MM.1S (cell line): Measurements from ENCODE around the gene C3orf18.
A peak's percentile ranks its signal among the peaks of the same experiment; 100 is the strongest.

Source experiments
- DNase-seq: peaks from one replicate; pipeline ENCODE4 v3.0.0-alpha.2; 2015
- H2AFZ ChIP-seq: fragments of 300-600 bp; sonication (generic); 2 replicates; pipeline ENCODE4 v1.6.0; 2016; ENCODE audit warnings: antibody characterized with exemption, low read length
- H3F3A ChIP-seq: fragments of 300-600 bp; sonication (generic); 2 replicates; pipeline ENCODE4 v1.6.1; 2016; ENCODE audit warnings: mild to moderate bottlenecking, antibody characterized with exemption, low read length, moderate library complexity, mixed read lengths; ENCODE audit not compliant: insufficient read depth
- H3K27ac ChIP-seq: fragments of 300-600 bp; sonication (generic); 2 replicates; pipeline ENCODE4 v1.5.1; 2016; ENCODE audit warnings: mild to moderate bottlenecking, low read length
- H3K27me3 ChIP-seq: fragments of 300-600 bp; sonication (generic); replicated peaks from 2 replicates; pipeline ENCODE4 v1.6.0; 2016; ENCODE audit warnings: low read length; ENCODE audit not compliant: insufficient read depth
- H3K36me3 ChIP-seq: fragments of 300-600 bp; sonication (generic); replicated peaks from 2 replicates; pipeline ENCODE4 v1.6.1; 2016; ENCODE audit warnings: mild to moderate bottlenecking, low read length, mixed read lengths; ENCODE audit not compliant: insufficient read depth
- H3K4me1 ChIP-seq: fragments of 300-600 bp; sonication (generic); 2 replicates; pipeline ENCODE4 v1.6.1; 2016; ENCODE audit warnings: low read length, mixed read lengths
- H3K4me2 ChIP-seq: fragments of 300-600 bp; sonication (generic); 2 replicates; pipeline ENCODE4 v1.6.0; 2016; ENCODE audit warnings: low read depth, low read length
- H3K4me3 ChIP-seq: fragments of 300-600 bp; sonication (generic); 2 replicates; pipeline ENCODE4 v1.5.1; 2016; ENCODE audit warnings: low read length, mixed read lengths
- H3K79me2 ChIP-seq: fragments of 300-600 bp; sonication (generic); 2 replicates; pipeline ENCODE4 v1.6.1; 2016; ENCODE audit warnings: mixed run types, low read length, mixed read lengths
- H3K9ac ChIP-seq: fragments of 300-600 bp; sonication (generic); 2 replicates; pipeline ENCODE4 v1.6.1; 2016; ENCODE audit warnings: low read length, mixed read lengths
- H3K9me2 ChIP-seq: fragments of 300-600 bp; sonication (generic); replicated peaks from 2 replicates; pipeline ENCODE4 v1.6.1; 2016; ENCODE audit warnings: mild to moderate bottlenecking, low read length, mixed read lengths; ENCODE audit not compliant: insufficient read depth
- H3K9me3 ChIP-seq: fragments of 300-600 bp; sonication (generic); replicated peaks from 2 replicates; pipeline ENCODE4 v1.6.1; 2016; ENCODE audit warnings: mild to moderate bottlenecking, low read length, mixed read lengths; ENCODE audit not compliant: insufficient read depth
- H4K20me1 ChIP-seq: fragments of 300-600 bp; sonication (generic); 2 replicates; pipeline ENCODE4 v1.6.1; 2016; ENCODE audit warnings: mild to moderate bottlenecking, low read length, moderate library complexity, mixed read lengths; ENCODE audit not compliant: insufficient read depth
- EZH2 ChIP-seq: fragments of 300-600 bp; sonication (generic); optimal IDR thresholded peaks from 2 replicates; pipeline ENCODE3; 2017; ENCODE audit warnings: low read depth, mild to moderate bottlenecking, antibody characterized with exemption, low read length, mixed read lengths
- EZH2phosphoT487 ChIP-seq: fragments of 300-600 bp; sonication (generic); IDR thresholded peaks from 2 replicates; pipeline ENCODE4 v1.6.1; 2018; ENCODE audit warnings: antibody characterized with exemption, low read length
- TF ChIP-seq, protein P1 (sequence below): fragments of 300-600 bp; sonication (generic); IDR thresholded peaks from 2 replicates; pipeline ENCODE4 v1.5.1; 2016; ENCODE audit warnings: antibody characterized with exemption, low read length, mixed read lengths

Gene C3orf18

DNA sequence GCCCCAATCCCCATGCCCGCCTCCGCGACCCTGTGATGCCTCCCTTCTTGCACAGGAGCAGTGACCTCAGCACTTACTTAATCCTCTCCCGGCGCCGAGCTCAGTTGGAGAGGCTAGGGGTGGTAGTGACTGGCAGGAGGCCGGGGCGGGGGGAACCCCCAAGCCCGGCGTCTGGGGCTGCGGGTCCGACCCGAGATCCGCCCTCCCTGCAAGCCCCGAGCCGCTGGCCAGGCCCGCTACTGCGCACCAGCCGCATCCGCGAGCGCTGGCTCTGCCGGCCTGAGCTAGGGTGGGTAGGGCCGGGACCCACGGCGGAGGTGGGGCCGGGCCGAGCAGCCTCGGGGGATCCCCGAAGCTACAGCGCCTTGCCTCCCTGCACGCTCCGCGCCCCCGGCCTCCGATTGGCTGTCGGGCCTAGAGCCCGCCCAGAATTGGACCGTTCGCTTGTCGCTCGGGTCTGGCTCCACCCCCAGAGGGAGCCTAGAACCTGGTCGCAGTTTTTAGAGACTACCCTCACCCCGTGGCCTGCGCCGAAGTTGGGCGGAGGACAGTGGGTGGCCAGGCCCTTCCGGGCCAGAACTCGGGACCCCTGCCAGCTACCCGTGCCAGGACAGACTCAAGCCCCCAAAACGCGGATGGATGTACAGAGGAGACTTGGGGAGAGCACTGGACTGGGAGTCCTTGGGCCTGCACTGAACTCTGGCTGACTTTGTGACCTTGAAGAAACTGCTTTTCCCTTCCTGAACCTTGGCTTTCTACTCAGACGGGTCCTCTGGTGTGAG lies at the start of gene C3orf18:
TSS of gene C3orf18 (minus strand) at position 362 of the 782 bp plus-strand sequence. CDS start 2,048 bp downstream, outside the sequence.
- Histone ChIP-seq H3K27ac (no peak within 1 kb of the TSS; the same call in 1 of the 2 replicates), H2AFZ (peak within 1 kb of the TSS; percentile 97), H3K4me1 (peaks cover 12% of the 10 kb centered on the region), H3K4me3 (peak within 1 kb of the TSS; percentile 99), H3F3A (peaks cover 10% of the 10 kb centered on the region; the same call in 1 of the 2 replicates), H3K4me2 (peak within 1 kb of the TSS; percentile 93), H3K9ac (peak within 1 kb of the TSS; percentile 42; the same call in 1 of the 2 replicates), H4K20me1 (no peaks in the 10 kb centered on the region), H3K79me2 (no peaks in the 10 kb centered on the region), H3K9me2 (no peaks in the 10 kb centered on the region), H3K9me3 (no peaks in the 10 kb centered on the region), H3K27me3 (peaks cover 9% of the 10 kb centered on the region; the same call in 1 of the 2 replicates), H3K36me3 (no peaks in the 10 kb centered on the region)
- DNase-seq, result peak; percentile 97
- TF ChIP-seq EZH2 (no peak), EZH2phosphoT487 (no peak)
- TF ChIP-seq, protein P1, sequence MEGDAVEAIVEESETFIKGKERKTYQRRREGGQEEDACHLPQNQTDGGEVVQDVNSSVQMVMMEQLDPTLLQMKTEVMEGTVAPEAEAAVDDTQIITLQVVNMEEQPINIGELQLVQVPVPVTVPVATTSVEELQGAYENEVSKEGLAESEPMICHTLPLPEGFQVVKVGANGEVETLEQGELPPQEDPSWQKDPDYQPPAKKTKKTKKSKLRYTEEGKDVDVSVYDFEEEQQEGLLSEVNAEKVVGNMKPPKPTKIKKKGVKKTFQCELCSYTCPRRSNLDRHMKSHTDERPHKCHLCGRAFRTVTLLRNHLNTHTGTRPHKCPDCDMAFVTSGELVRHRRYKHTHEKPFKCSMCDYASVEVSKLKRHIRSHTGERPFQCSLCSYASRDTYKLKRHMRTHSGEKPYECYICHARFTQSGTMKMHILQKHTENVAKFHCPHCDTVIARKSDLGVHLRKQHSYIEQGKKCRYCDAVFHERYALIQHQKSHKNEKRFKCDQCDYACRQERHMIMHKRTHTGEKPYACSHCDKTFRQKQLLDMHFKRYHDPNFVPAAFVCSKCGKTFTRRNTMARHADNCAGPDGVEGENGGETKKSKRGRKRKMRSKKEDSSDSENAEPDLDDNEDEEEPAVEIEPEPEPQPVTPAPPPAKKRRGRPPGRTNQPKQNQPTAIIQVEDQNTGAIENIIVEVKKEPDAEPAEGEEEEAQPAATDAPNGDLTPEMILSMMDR, result no peak

DNA sequence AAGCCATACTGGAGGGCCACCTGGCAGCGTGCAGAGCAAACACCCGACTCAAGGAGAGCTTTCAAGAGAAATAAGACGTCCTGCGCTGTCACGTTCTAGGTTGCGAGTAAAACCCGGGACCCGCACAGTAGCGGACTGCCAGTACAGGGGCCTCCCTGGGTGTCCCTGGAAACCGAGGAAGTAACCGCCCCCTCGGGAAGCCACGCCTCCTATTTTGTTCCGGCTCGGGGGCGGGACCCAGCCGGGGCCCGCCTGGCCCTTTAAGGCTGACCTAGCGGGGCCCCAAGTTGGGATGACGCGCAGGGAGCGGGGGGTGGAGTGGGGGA lies 49.2 kb upstream of the C3orf18 start:
- Histone ChIP-seq H3K27ac (peak overlapping the region; percentile 45; the same call in 1 of the 2 replicates), H3K9me2 (no peaks in the 10 kb centered on the region), H3K27me3 (no peaks in the 10 kb centered on the region), H3K9me3 (no peaks in the 10 kb centered on the region), H3F3A (peaks cover 21% of the 10 kb centered on the region), H3K36me3 (no peaks in the 10 kb centered on the region), H3K4me3 (peak overlapping the region; percentile 79), H3K79me2 (peaks cover 12% of the 10 kb centered on the region), H3K9ac (peak overlapping the region; percentile 37; the same call in 1 of the 2 replicates), H3K4me2 (peak overlapping the region; percentile 99), H3K4me1 (peaks cover 28% of the 10 kb centered on the region), H2AFZ (peak overlapping the region; percentile 90), H4K20me1 (no peaks in the 10 kb centered on the region)
- TF ChIP-seq, protein P1, result no peak
- TF ChIP-seq EZH2, result no peak
- no peak for TF ChIP-seq EZH2phosphoT487
- peak; percentile 93 for DNase-seq

DNA sequence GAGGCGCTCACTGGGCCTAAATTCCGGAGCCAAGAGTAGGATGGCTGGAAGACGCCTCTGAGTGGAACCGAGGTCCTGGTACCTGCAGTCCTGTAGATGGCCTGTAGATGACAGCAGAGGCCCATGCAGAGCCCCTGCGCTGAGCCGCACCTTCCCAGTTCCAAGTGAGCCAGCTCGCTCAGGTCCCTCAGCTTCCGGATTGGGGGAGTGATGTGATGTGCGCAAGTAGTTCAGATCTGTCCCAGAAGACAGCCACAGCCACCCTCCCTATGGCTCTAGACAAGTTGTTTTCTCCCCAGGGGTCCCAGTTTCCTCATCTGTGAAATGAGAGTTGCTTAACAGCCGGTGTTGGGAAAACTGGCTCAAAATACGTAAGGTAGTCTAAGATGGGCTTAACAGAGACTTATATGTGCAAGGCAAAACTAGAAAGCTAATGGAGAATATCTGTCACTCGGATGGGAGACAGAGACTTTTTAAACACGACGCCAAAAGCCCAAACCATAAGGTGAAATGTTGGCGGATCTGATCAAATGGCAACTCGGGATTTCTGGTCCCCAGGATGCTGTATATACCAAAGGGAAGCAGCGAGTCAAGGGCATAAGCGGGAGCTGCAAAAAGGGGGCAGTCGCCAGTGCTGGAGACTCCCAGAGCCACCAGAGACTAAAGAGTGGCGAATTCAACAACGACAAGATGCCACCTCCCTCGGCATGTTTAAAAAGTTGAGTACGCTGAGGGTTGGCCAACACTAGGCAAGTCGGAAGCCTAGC lies 48.6 kb upstream of the C3orf18 start:
- Histone ChIP-seq H3K27me3 (no peaks in the 10 kb centered on the region), H3K4me3 (peak overlapping the region; percentile 79), H3F3A (peaks cover 21% of the 10 kb centered on the region), H3K4me1 (peaks cover 28% of the 10 kb centered on the region), H3K27ac (peak overlapping the region; percentile 45; the same call in 1 of the 2 replicates), H3K79me2 (peaks cover 12% of the 10 kb centered on the region), H3K9me3 (no peaks in the 10 kb centered on the region), H3K36me3 (no peaks in the 10 kb centered on the region), H3K4me2 (peak overlapping the region; percentile 99), H2AFZ (peak overlapping the region; percentile 90), H3K9me2 (no peaks in the 10 kb centered on the region), H3K9ac (peak overlapping the region; percentile 37; the same call in 1 of the 2 replicates), H4K20me1 (no peaks in the 10 kb centered on the region)
- DNase-seq, result peak; percentile 78
- TF ChIP-seq EZH2 (no peak), EZH2phosphoT487 (no peak)
- TF ChIP-seq, protein P1, result peak; percentile 99
